ENCODE results near the gene PRMT2.
A peak's percentile ranks its signal among the peaks of the same experiment; 100 is the strongest.

PRMT2 gene

DNA sequence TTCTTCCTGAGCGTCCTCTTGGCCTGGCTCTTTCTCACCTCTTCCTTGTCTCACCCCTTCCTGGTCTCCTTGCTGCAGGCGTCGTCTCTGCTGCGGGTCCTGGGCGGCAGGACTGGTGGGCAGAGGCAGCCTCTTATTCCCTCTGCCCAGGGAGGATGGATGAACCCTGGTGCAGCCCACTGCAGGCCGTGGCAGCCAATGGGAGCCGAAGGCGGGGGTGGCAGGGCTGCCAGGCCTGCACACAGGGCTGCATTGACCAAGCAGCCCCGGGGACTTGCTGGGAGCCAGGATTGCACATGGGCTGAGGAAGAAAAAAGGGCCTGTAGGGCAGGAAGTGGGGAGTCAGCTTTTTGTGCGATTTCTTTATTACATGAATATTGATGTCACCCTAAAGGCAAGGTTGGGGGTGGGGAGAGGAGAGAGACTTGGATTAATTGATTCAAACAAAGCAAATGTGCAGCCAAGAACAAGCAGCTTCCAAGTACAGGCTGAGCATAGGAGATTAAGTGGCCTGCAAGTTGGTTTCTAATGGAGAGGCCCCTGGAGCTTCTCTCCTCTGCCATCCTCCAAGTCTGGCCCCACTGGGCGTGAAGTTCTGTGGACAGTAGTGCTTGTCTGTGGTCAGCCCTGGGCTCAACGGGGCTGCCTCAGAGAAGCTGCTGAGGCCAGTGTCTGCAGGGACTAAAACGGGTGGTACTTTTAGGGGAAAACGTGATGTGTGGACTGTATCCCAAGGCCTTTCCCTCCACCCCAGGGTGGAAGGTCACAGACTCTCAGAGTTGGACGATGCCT is 30.3 kb upstream of the PRMT2 start, which contains the start of gene S100B:
TSS of gene S100B (minus strand) at position 108 of the 792 bp plus-strand sequence. CDS start 2,667 bp downstream, outside the sequence.
- Histone ChIP-seq H3K9me3 (ENCODE audit: control insufficient read depth, insufficient read depth, low read length) (no peaks in the 10 kb centered on the region), H3K27ac (ENCODE audit: low read depth, low read length) (no peak within 1 kb of the TSS), H3K9ac (ENCODE audit: low read depth, low read length) (0 out of 2 replicates have a peak within 1 kb of the TSS, but pooled peaks have one; percentile 7), H3K36me3 (ENCODE audit: control insufficient read depth, insufficient read depth, low read length) (no peaks in the 10 kb centered on the region), H3K4me1 (ENCODE audit: control insufficient read depth, insufficient read depth, low read length) (peaks cover 30% of the 10 kb centered on the region), H3K27me3 (ENCODE audit: control insufficient read depth, insufficient read depth, low read length) (no peaks in the 10 kb centered on the region), H3K4me3 (ENCODE audit: low read depth, low read length) (no peak within 1 kb of the TSS)

- Histone ChIP-seq H3K36me3 (ENCODE audit: control insufficient read depth, insufficient read depth, low read length) (no peaks in the 10 kb centered on the region), H3K27ac (ENCODE audit: low read depth, low read length) (no peak overlapping the region), H3K9ac (ENCODE audit: low read depth, low read length) (no peak overlapping the region), H3K4me1 (ENCODE audit: control insufficient read depth, insufficient read depth, low read length) (peaks cover 30% of the 10 kb centered on the region), H3K4me3 (ENCODE audit: low read depth, low read length) (no peak overlapping the region), H3K9me3 (ENCODE audit: control insufficient read depth, insufficient read depth, low read length) (peaks cover 4% of the 10 kb centered on the region; the same call in 1 of the 2 replicates), H3K27me3 (ENCODE audit: control insufficient read depth, insufficient read depth, low read length) (no peaks in the 10 kb centered on the region)
Measured at GRCh38 chr21:46605767-46606426, 29.6 kb upstream of the PRMT2 start.

DNA sequence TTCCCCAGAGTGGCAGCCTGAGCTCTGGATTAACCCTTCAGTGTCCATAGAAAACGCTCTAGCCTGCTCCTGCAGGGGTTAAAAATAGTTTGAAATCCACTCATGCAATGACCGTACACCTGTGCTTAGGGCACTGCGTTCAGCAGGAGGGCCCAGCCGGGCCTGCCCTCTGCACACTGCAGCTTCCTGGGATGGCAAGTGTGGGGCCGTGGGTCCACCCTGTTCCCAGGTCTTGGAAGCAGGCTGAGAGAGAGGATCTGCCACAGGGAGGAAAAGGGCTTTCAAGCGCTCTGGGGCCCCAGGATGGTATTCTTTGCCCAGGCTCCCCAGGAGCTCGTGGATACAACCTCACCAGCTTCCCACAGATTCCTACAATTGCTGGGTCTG is 29.1 kb upstream of the PRMT2 start:
- H3K27ac ChIP-seq (ENCODE audit: low read depth, low read length): no peak overlapping the region
- no peak overlapping the region for H3K9ac ChIP-seq (ENCODE audit: low read depth, low read length)
- no peaks in the 10 kb centered on the region for H3K27me3 ChIP-seq (ENCODE audit: control insufficient read depth, insufficient read depth, low read length)
- no peak overlapping the region for H3K4me3 ChIP-seq (ENCODE audit: low read depth, low read length)
- H3K4me1 ChIP-seq (ENCODE audit: control insufficient read depth, insufficient read depth, low read length): peaks cover 30% of the 10 kb centered on the region
- no peaks in the 10 kb centered on the region for H3K36me3 ChIP-seq (ENCODE audit: control insufficient read depth, insufficient read depth, low read length)
- H3K9me3 ChIP-seq (ENCODE audit: control insufficient read depth, insufficient read depth, low read length): peaks cover 4% of the 10 kb centered on the region; the same call in 1 of the 2 replicates

DNA sequence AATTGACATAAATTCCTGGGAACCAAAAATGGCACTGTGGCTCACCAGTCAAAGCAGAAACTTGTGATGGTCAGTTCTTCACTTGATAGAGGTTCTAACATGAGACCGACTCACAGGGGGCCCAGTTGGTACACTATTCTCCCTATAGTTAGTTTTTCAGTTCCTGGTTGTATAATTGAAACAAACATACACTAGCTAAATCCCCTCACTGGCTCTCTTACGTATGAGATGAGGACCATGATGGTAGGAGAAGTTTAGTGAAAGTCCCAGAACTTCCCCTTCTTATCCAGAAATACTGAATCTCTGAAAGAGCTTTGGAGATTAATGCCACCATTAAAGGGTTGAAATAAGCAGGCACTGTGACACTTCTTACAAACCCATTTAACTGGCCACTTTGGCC is 27.8 kb upstream of the PRMT2 start:
- H3K9ac ChIP-seq (ENCODE audit: low read depth, low read length): no peak overlapping the region
- no peak overlapping the region for H3K27ac ChIP-seq (ENCODE audit: low read depth, low read length)
- H3K36me3 ChIP-seq (ENCODE audit: control insufficient read depth, insufficient read depth, low read length): no peaks in the 10 kb centered on the region
- no peak overlapping the region for H3K4me3 ChIP-seq (ENCODE audit: low read depth, low read length)
- H3K9me3 ChIP-seq (ENCODE audit: control insufficient read depth, insufficient read depth, low read length): peaks cover 4% of the 10 kb centered on the region; the same call in 1 of the 2 replicates
- H3K4me1 ChIP-seq (ENCODE audit: control insufficient read depth, insufficient read depth, low read length): peaks cover 26% of the 10 kb centered on the region
- H3K27me3 ChIP-seq (ENCODE audit: control insufficient read depth, insufficient read depth, low read length): no peaks in the 10 kb centered on the region

DNA sequence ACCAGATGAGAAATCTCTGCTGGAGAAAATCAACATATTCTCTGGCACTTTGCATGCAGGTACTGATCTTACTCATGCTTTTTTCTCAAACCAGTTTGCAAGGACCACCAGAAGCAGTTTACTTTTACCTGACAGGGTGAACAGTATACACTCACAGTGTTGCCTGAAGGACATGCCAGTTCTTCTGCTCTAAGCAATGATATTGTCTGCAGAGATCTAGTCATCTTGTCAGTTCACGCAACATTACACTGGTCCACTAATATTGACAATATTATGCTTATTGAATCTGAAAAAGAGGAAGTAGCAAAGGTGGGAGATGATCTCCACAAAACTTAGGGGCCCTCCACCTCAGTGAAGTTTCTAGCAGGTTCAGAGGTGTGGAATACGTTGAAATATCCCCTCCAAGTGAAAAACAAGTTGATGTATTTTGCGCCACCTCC is 26.8 kb upstream of the PRMT2 start:
- no peaks in the 10 kb centered on the region for H3K27me3 ChIP-seq (ENCODE audit: control insufficient read depth, insufficient read depth, low read length)
- H3K36me3 ChIP-seq (ENCODE audit: control insufficient read depth, insufficient read depth, low read length): no peaks in the 10 kb centered on the region
- peaks cover 4% of the 10 kb centered on the region; the same call in 1 of the 2 replicates for H3K9me3 ChIP-seq (ENCODE audit: control insufficient read depth, insufficient read depth, low read length)
- no peak overlapping the region for H3K27ac ChIP-seq (ENCODE audit: low read depth, low read length)
- no peak overlapping the region for H3K9ac ChIP-seq (ENCODE audit: low read depth, low read length)
- peaks cover 17% of the 10 kb centered on the region for H3K4me1 ChIP-seq (ENCODE audit: control insufficient read depth, insufficient read depth, low read length)
- no peak overlapping the region for H3K4me3 ChIP-seq (ENCODE audit: low read depth, low read length)

- Histone ChIP-seq H3K27me3 (ENCODE audit: control insufficient read depth, insufficient read depth, low read length) (no peaks in the 10 kb centered on the region), H3K4me3 (ENCODE audit: low read depth, low read length) (no peak overlapping the region), H3K9me3 (ENCODE audit: control insufficient read depth, insufficient read depth, low read length) (peaks cover 4% of the 10 kb centered on the region; the same call in 1 of the 2 replicates), H3K4me1 (ENCODE audit: control insufficient read depth, insufficient read depth, low read length) (peaks cover 3% of the 10 kb centered on the region), H3K27ac (ENCODE audit: low read depth, low read length) (no peak overlapping the region), H3K36me3 (ENCODE audit: control insufficient read depth, insufficient read depth, low read length) (no peaks in the 10 kb centered on the region), H3K9ac (ENCODE audit: low read depth, low read length) (no peak overlapping the region)
Measured at GRCh38 chr21:46610018-46610701, 25.3 kb upstream of the PRMT2 start.

GRCh38 chr21:46613391-46613790 is 22.1 kb upstream of the PRMT2 start:
- Histone ChIP-seq H3K27ac (ENCODE audit: low read depth, low read length) (no peak overlapping the region), H3K27me3 (ENCODE audit: control insufficient read depth, insufficient read depth, low read length) (no peaks in the 10 kb centered on the region), H3K9me3 (ENCODE audit: control insufficient read depth, insufficient read depth, low read length) (peaks cover 4% of the 10 kb centered on the region; the same call in 1 of the 2 replicates), H3K4me1 (ENCODE audit: control insufficient read depth, insufficient read depth, low read length) (no peaks in the 10 kb centered on the region), H3K4me3 (ENCODE audit: low read depth, low read length) (no peak overlapping the region), H3K9ac (ENCODE audit: low read depth, low read length) (no peak overlapping the region), H3K36me3 (ENCODE audit: control insufficient read depth, insufficient read depth, low read length) (no peaks in the 10 kb centered on the region)

GRCh38 chr21:46616050-46616449 is 19.4 kb upstream of the PRMT2 start:
- H3K27me3 ChIP-seq (ENCODE audit: control insufficient read depth, insufficient read depth, low read length): no peaks in the 10 kb centered on the region
- H3K9ac ChIP-seq (ENCODE audit: low read depth, low read length): no peak overlapping the region
- H3K27ac ChIP-seq (ENCODE audit: low read depth, low read length): no peak overlapping the region
- no peak overlapping the region for H3K4me3 ChIP-seq (ENCODE audit: low read depth, low read length)
- H3K9me3 ChIP-seq (ENCODE audit: control insufficient read depth, insufficient read depth, low read length): no peaks in the 10 kb centered on the region
- H3K36me3 ChIP-seq (ENCODE audit: control insufficient read depth, insufficient read depth, low read length): no peaks in the 10 kb centered on the region
- no peaks in the 10 kb centered on the region for H3K4me1 ChIP-seq (ENCODE audit: control insufficient read depth, insufficient read depth, low read length)

DNA sequence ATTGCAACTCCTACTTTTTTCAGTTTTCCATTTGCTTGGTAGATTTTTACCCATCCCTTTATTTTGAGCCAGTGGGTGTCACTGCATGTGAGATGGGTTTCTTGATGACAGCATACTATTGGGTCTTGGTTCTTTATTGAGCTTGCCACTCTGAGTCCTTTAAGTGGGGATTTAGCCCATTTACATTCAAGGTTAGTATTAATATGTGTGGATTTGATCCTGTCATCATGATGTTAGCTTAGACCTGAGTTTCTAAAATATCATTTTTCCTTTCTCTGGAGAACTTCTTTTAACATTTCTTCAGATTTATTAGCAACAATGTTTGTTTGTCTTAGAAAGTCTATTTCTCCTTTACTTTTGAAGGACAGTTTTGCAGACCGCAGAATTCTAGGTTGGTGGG is 18.8 kb upstream of the PRMT2 start:
- Histone ChIP-seq H3K4me3 (ENCODE audit: low read depth, low read length) (no peak overlapping the region), H3K27me3 (ENCODE audit: control insufficient read depth, insufficient read depth, low read length) (no peaks in the 10 kb centered on the region), H3K9me3 (ENCODE audit: control insufficient read depth, insufficient read depth, low read length) (no peaks in the 10 kb centered on the region), H3K9ac (ENCODE audit: low read depth, low read length) (no peak overlapping the region), H3K27ac (ENCODE audit: low read depth, low read length) (no peak overlapping the region), H3K36me3 (ENCODE audit: control insufficient read depth, insufficient read depth, low read length) (no peaks in the 10 kb centered on the region), H3K4me1 (ENCODE audit: control insufficient read depth, insufficient read depth, low read length) (no peaks in the 10 kb centered on the region)

- H3K27ac ChIP-seq (ENCODE audit: low read depth, low read length): no peak overlapping the region
- H3K4me3 ChIP-seq (ENCODE audit: low read depth, low read length): no peak overlapping the region
- H3K4me1 ChIP-seq (ENCODE audit: control insufficient read depth, insufficient read depth, low read length): no peaks in the 10 kb centered on the region
- H3K27me3 ChIP-seq (ENCODE audit: control insufficient read depth, insufficient read depth, low read length): no peaks in the 10 kb centered on the region
- H3K36me3 ChIP-seq (ENCODE audit: control insufficient read depth, insufficient read depth, low read length): no peaks in the 10 kb centered on the region
- no peaks in the 10 kb centered on the region for H3K9me3 ChIP-seq (ENCODE audit: control insufficient read depth, insufficient read depth, low read length)
- H3K9ac ChIP-seq (ENCODE audit: low read depth, low read length): no peak overlapping the region
Measured at GRCh38 chr21:46617267-46618051, 18.0 kb upstream of the PRMT2 start.
